Measurements from ENCODE around the gene PHAF1. TPM values are rescaled to one million over a fixed set of nuclear protein-coding genes. Genes with fewer than 3 reads are reported as not detected.

Gene PHAF1
- total and polyA plus RNA-seq, 2 of the 13 experiments (the other 11 are each of a cell fraction or from before 2014, with no cell fraction given) = 48.3 to 174 TPM

- no peak for TF ChIP-seq RNF2 (conservative IDR thresholded peaks at IDR 0.05; ENCODE audit: low read depth)
- peak; percentile 82; the same call in 1 of the 2 replicates for TF ChIP-seq ZNF747 (CRISPR knock-in tag; IDR thresholded peaks at IDR 0.05; ENCODE audit: borderline replicate concordance)
- TF ChIP-seq, protein P1, sequence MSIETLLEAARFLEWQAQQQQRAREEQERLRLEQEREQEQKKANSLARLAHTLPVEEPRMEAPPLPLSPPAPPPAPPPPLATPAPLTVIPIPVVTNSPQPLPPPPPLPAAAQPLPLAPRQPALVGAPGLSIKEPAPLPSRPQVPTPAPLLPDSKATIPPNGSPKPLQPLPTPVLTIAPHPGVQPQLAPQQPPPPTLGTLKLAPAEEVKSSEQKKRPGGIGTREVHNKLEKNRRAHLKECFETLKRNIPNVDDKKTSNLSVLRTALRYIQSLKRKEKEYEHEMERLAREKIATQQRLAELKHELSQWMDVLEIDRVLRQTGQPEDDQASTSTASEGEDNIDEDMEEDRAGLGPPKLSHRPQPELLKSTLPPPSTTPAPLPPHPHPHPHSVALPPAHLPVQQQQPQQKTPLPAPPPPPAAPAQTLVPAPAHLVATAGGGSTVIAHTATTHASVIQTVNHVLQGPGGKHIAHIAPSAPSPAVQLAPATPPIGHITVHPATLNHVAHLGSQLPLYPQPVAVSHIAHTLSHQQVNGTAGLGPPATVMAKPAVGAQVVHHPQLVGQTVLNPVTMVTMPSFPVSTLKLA (IDR thresholded peaks at IDR 0.05) = peak; percentile 51
- TF ChIP-seq FOSL2 (CRISPR knock-in tag; IDR thresholded peaks at IDR 0.05) = peak; percentile 77
- TF ChIP-seq, protein P2, sequence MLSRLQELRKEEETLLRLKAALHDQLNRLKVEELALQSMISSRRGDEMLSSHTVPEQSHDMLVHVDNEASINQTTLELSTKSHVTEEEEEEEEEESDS (CRISPR knock-in tag; IDR thresholded peaks at IDR 0.05; ENCODE audit: borderline replicate concordance) = no peak
- TF ChIP-seq SMARCE1 (IDR thresholded peaks at IDR 0.05; ENCODE audit: borderline replicate concordance) = no peak
- peak; percentile 62; the same call in 1 of the 2 replicates for TF ChIP-seq FOXK1 (CRISPR knock-in tag; IDR thresholded peaks at IDR 0.05; ENCODE audit: borderline replicate concordance, low read depth)
- TF ChIP-seq, protein P3, sequence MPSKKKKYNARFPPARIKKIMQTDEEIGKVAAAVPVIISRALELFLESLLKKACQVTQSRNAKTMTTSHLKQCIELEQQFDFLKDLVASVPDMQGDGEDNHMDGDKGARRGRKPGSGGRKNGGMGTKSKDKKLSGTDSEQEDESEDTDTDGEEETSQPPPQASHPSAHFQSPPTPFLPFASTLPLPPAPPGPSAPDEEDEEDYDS (CRISPR knock-in tag; IDR thresholded peaks at IDR 0.05) = peak; percentile 81
- TF ChIP-seq NKX3-1 (CRISPR knock-in tag; IDR thresholded peaks at IDR 0.05) = peak; percentile 88; the same call in 1 of the 2 replicates
- TF ChIP-seq MAZ (IDR thresholded peaks at IDR 0.05; ENCODE audit: borderline replicate concordance, low read depth, low read length) = peak; percentile 75; the same call in 1 of the 2 replicates
- TF ChIP-seq MAZ (CRISPR knock-in tag; IDR thresholded peaks at IDR 0.05; ENCODE audit: low read depth) = peak; percentile 89
- TF ChIP-seq ZNF143 (CRISPR knock-in tag; IDR thresholded peaks at IDR 0.05) = no peak; the same call in none of the 2 replicates
- 0 out of 2 replicates have a peak, but pooled peaks have one; percentile 91 for TF ChIP-seq AHR (CRISPR knock-in tag; IDR thresholded peaks at IDR 0.05)
- TF ChIP-seq HOXA5 (CRISPR knock-in tag; IDR thresholded peaks at IDR 0.05) = peak; percentile 89
- peak; percentile 95 for TF ChIP-seq ZC3H13 (CRISPR knock-in tag; IDR thresholded peaks at IDR 0.05)
- TF ChIP-seq FLYWCH1 (CRISPR knock-in tag; IDR thresholded peaks at IDR 0.05) = peak; percentile 69; the same call in 1 of the 2 replicates
- no peak for TF ChIP-seq ZNF234 (CRISPR knock-in tag; conservative IDR thresholded peaks at IDR 0.05)
- no peak for TF ChIP-seq KDM6A (CRISPR knock-in tag; IDR thresholded peaks at IDR 0.05; ENCODE audit: low read depth)
- peak; percentile 53; the same call in 1 of the 2 replicates for TF ChIP-seq ZNF879 (CRISPR knock-in tag; IDR thresholded peaks at IDR 0.05)
- TF ChIP-seq, protein P4, sequence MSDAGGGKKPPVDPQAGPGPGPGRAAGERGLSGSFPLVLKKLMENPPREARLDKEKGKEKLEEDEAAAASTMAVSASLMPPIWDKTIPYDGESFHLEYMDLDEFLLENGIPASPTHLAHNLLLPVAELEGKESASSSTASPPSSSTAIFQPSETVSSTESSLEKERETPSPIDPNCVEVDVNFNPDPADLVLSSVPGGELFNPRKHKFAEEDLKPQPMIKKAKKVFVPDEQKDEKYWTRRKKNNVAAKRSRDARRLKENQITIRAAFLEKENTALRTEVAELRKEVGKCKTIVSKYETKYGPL (CRISPR knock-in tag; IDR thresholded peaks at IDR 0.05) = 0 out of 2 replicates have a peak, but pooled peaks have one; percentile 29
- TF ChIP-seq FOXP1 (IDR thresholded peaks at IDR 0.05) = no peak
- TF ChIP-seq FOXP1 (CRISPR knock-in tag; IDR thresholded peaks at IDR 0.05) = no peak
- peak; percentile 72; the same call in 1 of the 2 replicates for TF ChIP-seq GPN1 (CRISPR knock-in tag; IDR thresholded peaks at IDR 0.05; ENCODE audit: borderline replicate concordance)
- peak; percentile 91 for TF ChIP-seq ZBTB7A (CRISPR knock-in tag; IDR thresholded peaks at IDR 0.05)
- peak; percentile 98 for TF ChIP-seq KDM2A (CRISPR knock-in tag; IDR thresholded peaks at IDR 0.05; ENCODE audit: borderline replicate concordance, low read depth)
- no peak for TF ChIP-seq PLRG1 (conservative IDR thresholded peaks at IDR 0.05)
- no peak for TF ChIP-seq CENPT (CRISPR knock-in tag; IDR thresholded peaks at IDR 0.05; ENCODE audit: low read depth)
- no peak for TF ChIP-seq SRSF9 (IDR thresholded peaks at IDR 0.05; ENCODE audit: borderline replicate concordance, insufficient read depth, low read depth, low read length, poor library complexity, severe bottlenecking)
- no peak for TF ChIP-seq DDIT3 (CRISPR knock-in tag; IDR thresholded peaks at IDR 0.05)
These were observed 75.4 kb downstream of the PHAF1 start (continued) for GRCh38 chr16:67184995-67185650.

Measured in HepG2 (cell line).